GOT3 (cell line): Measurements from ENCODE around the gene CTCF.
"Not testable (repeated sequence)": the region's sequence is repeated elsewhere in the genome, so short reads cannot be mapped to it uniquely, and the experiment has no call there.

Experiments
- DNase-seq: peaks from one replicate; lab custom pipeline; 2025; ENCODE audit warnings: mixed read lengths; lab: John Stamatoyannopoulos, UW

CTCF gene

GRCh38 chr16:67562526-67562917 lies at the start of gene CTCF:
TSS of gene CTCF (plus strand) at chr16:67562526. CDS start at chr16:67610833, 48,307 bp downstream.
- DNase-seq = peak; percentile 87

GRCh38 chr16:67513892-67514291 lies 48.4 kb upstream of the CTCF start:
- DNase-seq = not testable (repeated sequence)

GRCh38 chr16:67514382-67514828 lies 47.9 kb upstream of the CTCF start:
- peak; percentile 18 for DNase-seq

- DNase-seq = no peak
These were observed 45.8 kb upstream of the CTCF start for GRCh38 chr16:67516296-67517154.

GRCh38 chr16:67517155-67517445 lies 45.2 kb upstream of the CTCF start:
- DNase-seq = no peak

- DNase-seq = no peak
These were observed 44.5 kb upstream of the CTCF start for GRCh38 chr16:67517661-67518423.

GRCh38 chr16:67518676-67519075 lies 43.6 kb upstream of the CTCF start:
- DNase-seq = no peak

- DNase-seq = no peak
These were observed 43.1 kb upstream of the CTCF start for GRCh38 chr16:67519242-67519641.

- peak; percentile 75 for DNase-seq
These were observed 41.1 kb upstream of the CTCF start for GRCh38 chr16:67521095-67521804.

- DNase-seq = no peak
These were observed 37.0 kb upstream of the CTCF start for GRCh38 chr16:67525176-67525860.

- no peak for DNase-seq
These were observed 36.1 kb upstream of the CTCF start for GRCh38 chr16:67526149-67526791.

GRCh38 chr16:67528222-67528869 lies 34.0 kb upstream of the CTCF start, which contains the start of gene RIPOR1:
TSS of gene RIPOR1 (plus strand) at chr16:67528829. CDS start at chr16:67538447, 9,618 bp downstream.
- no peak for DNase-seq

- DNase-seq = no peak
These were observed 33.3 kb upstream of the CTCF start for GRCh38 chr16:67528870-67529581.

- DNase-seq = no peak
These were observed 32.7 kb upstream of the CTCF start for GRCh38 chr16:67529582-67530012.

GRCh38 chr16:67530013-67530939 lies 32.0 kb upstream of the CTCF start:
- DNase-seq = no peak

GRCh38 chr16:67531247-67531646 lies 31.1 kb upstream of the CTCF start:
- DNase-seq = no peak

GRCh38 chr16:67533024-67533560 lies 29.2 kb upstream of the CTCF start:
- no peak for DNase-seq

- DNase-seq = not testable (repeated sequence)
These were observed 28.3 kb upstream of the CTCF start for GRCh38 chr16:67533987-67534386.

GRCh38 chr16:67534431-67534830 lies 27.9 kb upstream of the CTCF start:
- DNase-seq = no peak
